GM23248 (cell line): ENCODE measurements around the gene PITPNM2. TPM values are rescaled to one million over a fixed set of nuclear protein-coding genes. Genes with fewer than 3 reads are reported as not detected.
A peak's percentile ranks its signal among the peaks of the same experiment; 100 is the strongest.

ENCODE experiments used
- DNase-seq: peaks from one replicate; pipeline ENCODE4 v3.0.0-alpha.2; 2015
- H2AFZ ChIP-seq: fragments of 200-600 bp; sonication (generic); 2 replicates; pipeline ENCODE4 v1.6.1; 2016; ENCODE audit warnings: antibody characterized with exemption
- H3F3A ChIP-seq: fragments of 200-600 bp; sonication (generic); 2 replicates; pipeline ENCODE4 v1.6.1; 2016; ENCODE audit warnings: mild to moderate bottlenecking, antibody characterized with exemption, mixed run types; ENCODE audit not compliant: insufficient read depth
- H3K27ac ChIP-seq: fragments of 200-600 bp; sonication (generic); 2 replicates; pipeline ENCODE4 v1.5.1; 2016; ENCODE audit warnings: mild to moderate bottlenecking
- H3K27me3 ChIP-seq: fragments of 200-600 bp; sonication (generic); replicated peaks from 2 replicates; pipeline ENCODE4 v1.6.1; 2016; ENCODE audit warnings: mild to moderate bottlenecking; ENCODE audit not compliant: insufficient read depth
- H3K36me3 ChIP-seq: fragments of 200-600 bp; sonication (generic); 2 replicates; pipeline ENCODE4 v1.6.1; 2016; ENCODE audit warnings: low read depth, mild to moderate bottlenecking
- H3K4me1 ChIP-seq: fragments of 200-600 bp; sonication (generic); 2 replicates; pipeline ENCODE4 v1.6.1; 2016; ENCODE audit warnings: mild to moderate bottlenecking; ENCODE audit not compliant: insufficient read depth
- H3K4me2 ChIP-seq: fragments of 200-600 bp; sonication (generic); one replicate; pipeline ENCODE4 v1.6.1; 2016; ENCODE audit warnings: mild to moderate bottlenecking; ENCODE audit not compliant: unreplicated experiment
- H3K4me3 ChIP-seq: fragments of 200-600 bp; sonication (generic); 2 replicates; pipeline ENCODE4 v1.5.1; 2016; ENCODE audit warnings: mild to moderate bottlenecking
- H3K79me2 ChIP-seq: fragments of 200-600 bp; sonication (generic); 2 replicates; pipeline ENCODE4 v1.6.1; 2016; ENCODE audit warnings: mild to moderate bottlenecking; ENCODE audit not compliant: insufficient read depth
- H3K9ac ChIP-seq: fragments of 200-600 bp; sonication (generic); 2 replicates; pipeline ENCODE4 v1.6.1; 2016; ENCODE audit warnings: mild to moderate bottlenecking
- H3K9me2 ChIP-seq: fragments of 200-600 bp; sonication (generic); 2 replicates; pipeline ENCODE4 v1.6.1; 2016; ENCODE audit warnings: mixed run types, mild to moderate bottlenecking, moderate library complexity; ENCODE audit not compliant: insufficient read depth
- H3K9me3 ChIP-seq: fragments of 200-600 bp; sonication (generic); one replicate; pipeline ENCODE4 v1.6.1; 2017; ENCODE audit warnings: low read depth
- H4K20me1 ChIP-seq: fragments of 200-600 bp; sonication (generic); 2 replicates; pipeline ENCODE4 v1.6.0; 2016; ENCODE audit not compliant: insufficient read depth
- EZH2 ChIP-seq: fragments of 200-600 bp; sonication (generic); IDR thresholded peaks from 2 replicates; pipeline ENCODE4 v1.6.1; 2018; ENCODE audit warnings: antibody characterized with exemption, mild to moderate bottlenecking; ENCODE audit not compliant: insufficient read depth, poor library complexity, severe bottlenecking
- EZH2phosphoT487 ChIP-seq: fragments of 200-600 bp; sonication (generic); IDR thresholded peaks from 2 replicates; pipeline ENCODE4 v1.6.1; 2018; ENCODE audit warnings: antibody characterized with exemption, moderate library complexity, mild to moderate bottlenecking, low read depth; ENCODE audit not compliant: insufficient read depth
- WGBS, 2 experiments: methylation state at CpG; one replicate each; pipeline ENCODE4 v1.1.6; 2015 to 2017; ENCODE audit warnings: low lambda C conversion rate in 2 of 2, low coverage in 1 of 2; ENCODE audit errors: missing lambda C conversion rate in 2 of 2; 5-methylcytosine and 5-hydroxymethylcytosine counted together
- in situ Hi-C: fragments of 300-500 bp; cut with MboI; formaldehyde crosslinking; loops from 2 replicates; pipeline ENCODE4 v1.15.0; 2020
- polyA plus RNA-seq: library from polyadenylated mRNA; unstranded; fragments of >200 nt; fragmentation: Nextera tagmentation; extraction: Ambion mirVana; gene quantifications from 2 replicates; pipeline ENCODE4 v1.2.1, GENCODE V29; 2016
- total RNA-seq: library from RNA; depleted of rRNA; stranded (reverse); fragments of >200 nt; shearing (Covaris generic); gene quantifications from 2 replicates; pipeline ENCODE4 v1.2.3, GENCODE V29; 2014

The PITPNM2 gene
- total and polyA plus RNA-seq, 2 experiments from 2014 or later = 0.63 to 2.1 TPM

- TF ChIP-seq EZH2 = no peak
- no peak for TF ChIP-seq EZH2phosphoT487
- Histone ChIP-seq H2AFZ (no peak overlapping the region), H3K27ac (no peak overlapping the region), H4K20me1 (no peaks in the 10 kb centered on the region), H3K4me3 (no peak overlapping the region), H3K4me1 (peaks cover 12% of the 10 kb centered on the region), H3K9me3 (no peaks in the 10 kb centered on the region), H3K9ac (no peak overlapping the region), H3K79me2 (peaks cover 15% of the 10 kb centered on the region), H3K9me2 (no peaks in the 10 kb centered on the region), H3F3A (peaks cover 15% of the 10 kb centered on the region; the same call in 1 of the 2 replicates), H3K4me2 (no peak overlapping the region), H3K36me3 (no peaks in the 10 kb centered on the region), H3K27me3 (no peaks in the 10 kb centered on the region)
- DNase-seq = peak; percentile 36
- WGBS, 2 experiments = 84% methylated on average over 3 of the region's 3 CpGs
- in situ Hi-C loops = no loop called here
Observed at GRCh38 chr12:123120452-123121166, 30.3 kb downstream of the PITPNM2 start.

GRCh38 chr12:123119808-123120207 is 31.1 kb downstream of the PITPNM2 start:
- Histone ChIP-seq H3K27me3 (no peaks in the 10 kb centered on the region), H3K4me1 (peaks cover 14% of the 10 kb centered on the region), H3F3A (peaks cover 13% of the 10 kb centered on the region; the same call in 1 of the 2 replicates), H4K20me1 (no peaks in the 10 kb centered on the region), H3K4me2 (no peak overlapping the region), H2AFZ (no peak overlapping the region), H3K9me3 (no peaks in the 10 kb centered on the region), H3K9ac (no peak overlapping the region), H3K9me2 (no peaks in the 10 kb centered on the region), H3K36me3 (no peaks in the 10 kb centered on the region), H3K27ac (no peak overlapping the region), H3K79me2 (peaks cover 15% of the 10 kb centered on the region), H3K4me3 (no peak overlapping the region)
- TF ChIP-seq EZH2 (no peak), EZH2phosphoT487 (no peak)
- peak; percentile 8 for DNase-seq
- in situ Hi-C loops = no loop called here
- 61 to 63% methylated on average over 7 of the region's 7 CpGs for WGBS, 2 experiments

- H4K20me1 ChIP-seq = no peaks in the 10 kb centered on the region
- no peak overlapping the region for H2AFZ ChIP-seq
- H3K4me1 ChIP-seq = peaks cover 19% of the 10 kb centered on the region
- no peak overlapping the region for H3K9ac ChIP-seq
- peaks cover 13% of the 10 kb centered on the region; the same call in 1 of the 2 replicates for H3F3A ChIP-seq
- in situ Hi-C loops = no loop called here
- H3K27me3 ChIP-seq = no peaks in the 10 kb centered on the region
- no peak for DNase-seq
- 68% methylated on average over 8 of the region's 8 CpGs for WGBS, 2 experiments
- no peaks in the 10 kb centered on the region for H3K36me3 ChIP-seq
- H3K4me3 ChIP-seq = no peak overlapping the region
- H3K9me3 ChIP-seq = no peaks in the 10 kb centered on the region
- no peak overlapping the region for H3K27ac ChIP-seq
- TF ChIP-seq EZH2 (no peak), EZH2phosphoT487 (no peak)
- H3K79me2 ChIP-seq = peaks cover 14% of the 10 kb centered on the region
- no peak overlapping the region for H3K4me2 ChIP-seq
- H3K9me2 ChIP-seq = no peaks in the 10 kb centered on the region
Observed at GRCh38 chr12:123118497-123118896, 32.4 kb downstream of the PITPNM2 start.

GRCh38 chr12:123115409-123116121 is 35.3 kb downstream of the PITPNM2 start:
- Histone ChIP-seq H3K4me3 (peak overlapping the region; percentile 44), H3K9ac (peak overlapping the region; percentile 32; the same call in 1 of the 2 replicates), H3K27ac (peak overlapping the region; percentile 18; the same call in 1 of the 2 replicates), H4K20me1 (no peaks in the 10 kb centered on the region), H3K36me3 (no peaks in the 10 kb centered on the region), H3K9me2 (no peaks in the 10 kb centered on the region), H3K4me2 (peak overlapping the region; percentile 72), H3K79me2 (peaks cover 15% of the 10 kb centered on the region), H3F3A (peaks cover 13% of the 10 kb centered on the region; the same call in 1 of the 2 replicates), H2AFZ (no peak overlapping the region), H3K27me3 (no peaks in the 10 kb centered on the region), H3K4me1 (peaks cover 19% of the 10 kb centered on the region), H3K9me3 (no peaks in the 10 kb centered on the region)
- TF ChIP-seq EZH2phosphoT487 = no peak
- no peak for TF ChIP-seq EZH2
- 4 to 14% methylated on average over 7 to 8 of the region's 8 CpGs for WGBS, 2 experiments
- in situ Hi-C loops = no loop called here
- peak; percentile 92 for DNase-seq
